ENCODE data around the gene DRC7.

DNA sequence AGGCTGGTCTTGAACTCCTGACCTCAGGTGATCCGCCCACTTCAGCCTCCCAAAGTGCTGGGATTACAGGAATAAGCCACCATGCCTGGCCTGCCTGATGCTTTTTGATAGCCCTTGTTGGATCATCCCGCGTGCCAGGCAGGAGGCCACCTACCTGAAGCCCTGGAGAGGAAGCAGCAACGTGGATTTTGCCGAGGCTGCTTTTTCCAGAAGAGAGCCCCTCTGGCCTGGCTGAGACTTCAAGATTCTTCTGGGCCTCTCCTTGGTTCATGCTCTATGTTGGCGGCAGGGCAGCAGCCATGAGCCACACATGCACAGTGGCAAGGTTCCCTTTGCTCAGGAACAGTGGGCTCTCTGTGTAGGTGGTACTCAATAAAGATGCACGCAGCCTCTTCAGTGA, 52.5 kb downstream of the DRC7 start:
- TF ChIP-seq EZH2phosphoT487 (IDR thresholded peaks at IDR 0.05; ENCODE audit: borderline replicate concordance, low read length) (no peak), CTCF (IDR thresholded peaks at IDR 0.05; ENCODE audit: low read depth, low read length, poor library complexity, severe bottlenecking) (no peak)

All from DOHH2 (cell line).